GM23248 (cell line): ENCODE measurements around the gene PKP3. TPM values are rescaled to one million over a fixed set of nuclear protein-coding genes. Genes with fewer than 3 reads are reported as not detected.

ENCODE experiments used
- DNase-seq: peaks from one replicate; pipeline ENCODE4 v3.0.0-alpha.2; 2015
- H2AFZ ChIP-seq: fragments of 200-600 bp; sonication (generic); 2 replicates; pipeline ENCODE4 v1.6.1; 2016; ENCODE audit warnings: antibody characterized with exemption
- H3F3A ChIP-seq: fragments of 200-600 bp; sonication (generic); 2 replicates; pipeline ENCODE4 v1.6.1; 2016; ENCODE audit warnings: mild to moderate bottlenecking, antibody characterized with exemption, mixed run types; ENCODE audit not compliant: insufficient read depth
- H3K27ac ChIP-seq: fragments of 200-600 bp; sonication (generic); 2 replicates; pipeline ENCODE4 v1.5.1; 2016; ENCODE audit warnings: mild to moderate bottlenecking
- H3K27me3 ChIP-seq: fragments of 200-600 bp; sonication (generic); replicated peaks from 2 replicates; pipeline ENCODE4 v1.6.1; 2016; ENCODE audit warnings: mild to moderate bottlenecking; ENCODE audit not compliant: insufficient read depth
- H3K36me3 ChIP-seq: fragments of 200-600 bp; sonication (generic); 2 replicates; pipeline ENCODE4 v1.6.1; 2016; ENCODE audit warnings: low read depth, mild to moderate bottlenecking
- H3K4me1 ChIP-seq: fragments of 200-600 bp; sonication (generic); 2 replicates; pipeline ENCODE4 v1.6.1; 2016; ENCODE audit warnings: mild to moderate bottlenecking; ENCODE audit not compliant: insufficient read depth
- H3K4me2 ChIP-seq: fragments of 200-600 bp; sonication (generic); one replicate; pipeline ENCODE4 v1.6.1; 2016; ENCODE audit warnings: mild to moderate bottlenecking; ENCODE audit not compliant: unreplicated experiment
- H3K4me3 ChIP-seq: fragments of 200-600 bp; sonication (generic); 2 replicates; pipeline ENCODE4 v1.5.1; 2016; ENCODE audit warnings: mild to moderate bottlenecking
- H3K79me2 ChIP-seq: fragments of 200-600 bp; sonication (generic); 2 replicates; pipeline ENCODE4 v1.6.1; 2016; ENCODE audit warnings: mild to moderate bottlenecking; ENCODE audit not compliant: insufficient read depth
- H3K9ac ChIP-seq: fragments of 200-600 bp; sonication (generic); 2 replicates; pipeline ENCODE4 v1.6.1; 2016; ENCODE audit warnings: mild to moderate bottlenecking
- H3K9me2 ChIP-seq: fragments of 200-600 bp; sonication (generic); 2 replicates; pipeline ENCODE4 v1.6.1; 2016; ENCODE audit warnings: mixed run types, mild to moderate bottlenecking, moderate library complexity; ENCODE audit not compliant: insufficient read depth
- H3K9me3 ChIP-seq: fragments of 200-600 bp; sonication (generic); one replicate; pipeline ENCODE4 v1.6.1; 2017; ENCODE audit warnings: low read depth
- H4K20me1 ChIP-seq: fragments of 200-600 bp; sonication (generic); 2 replicates; pipeline ENCODE4 v1.6.0; 2016; ENCODE audit not compliant: insufficient read depth
- EZH2 ChIP-seq: fragments of 200-600 bp; sonication (generic); IDR thresholded peaks from 2 replicates; pipeline ENCODE4 v1.6.1; 2018; ENCODE audit warnings: antibody characterized with exemption, mild to moderate bottlenecking; ENCODE audit not compliant: insufficient read depth, poor library complexity, severe bottlenecking
- EZH2phosphoT487 ChIP-seq: fragments of 200-600 bp; sonication (generic); IDR thresholded peaks from 2 replicates; pipeline ENCODE4 v1.6.1; 2018; ENCODE audit warnings: antibody characterized with exemption, moderate library complexity, mild to moderate bottlenecking, low read depth; ENCODE audit not compliant: insufficient read depth
- WGBS, 2 experiments: methylation state at CpG; one replicate each; pipeline ENCODE4 v1.1.6; 2015 to 2017; ENCODE audit warnings: low lambda C conversion rate in 2 of 2, low coverage in 1 of 2; ENCODE audit errors: missing lambda C conversion rate in 2 of 2; 5-methylcytosine and 5-hydroxymethylcytosine counted together
- in situ Hi-C: fragments of 300-500 bp; cut with MboI; formaldehyde crosslinking; loops from 2 replicates; pipeline ENCODE4 v1.15.0; 2020
- polyA plus RNA-seq: library from polyadenylated mRNA; unstranded; fragments of >200 nt; fragmentation: Nextera tagmentation; extraction: Ambion mirVana; gene quantifications from 2 replicates; pipeline ENCODE4 v1.2.1, GENCODE V29; 2016
- total RNA-seq: library from RNA; depleted of rRNA; stranded (reverse); fragments of >200 nt; shearing (Covaris generic); gene quantifications from 2 replicates; pipeline ENCODE4 v1.2.3, GENCODE V29; 2014

PKP3 gene
- total and polyA plus RNA-seq, 2 experiments from 2014 or later, result 1.2 to 2.2 TPM

DNA sequence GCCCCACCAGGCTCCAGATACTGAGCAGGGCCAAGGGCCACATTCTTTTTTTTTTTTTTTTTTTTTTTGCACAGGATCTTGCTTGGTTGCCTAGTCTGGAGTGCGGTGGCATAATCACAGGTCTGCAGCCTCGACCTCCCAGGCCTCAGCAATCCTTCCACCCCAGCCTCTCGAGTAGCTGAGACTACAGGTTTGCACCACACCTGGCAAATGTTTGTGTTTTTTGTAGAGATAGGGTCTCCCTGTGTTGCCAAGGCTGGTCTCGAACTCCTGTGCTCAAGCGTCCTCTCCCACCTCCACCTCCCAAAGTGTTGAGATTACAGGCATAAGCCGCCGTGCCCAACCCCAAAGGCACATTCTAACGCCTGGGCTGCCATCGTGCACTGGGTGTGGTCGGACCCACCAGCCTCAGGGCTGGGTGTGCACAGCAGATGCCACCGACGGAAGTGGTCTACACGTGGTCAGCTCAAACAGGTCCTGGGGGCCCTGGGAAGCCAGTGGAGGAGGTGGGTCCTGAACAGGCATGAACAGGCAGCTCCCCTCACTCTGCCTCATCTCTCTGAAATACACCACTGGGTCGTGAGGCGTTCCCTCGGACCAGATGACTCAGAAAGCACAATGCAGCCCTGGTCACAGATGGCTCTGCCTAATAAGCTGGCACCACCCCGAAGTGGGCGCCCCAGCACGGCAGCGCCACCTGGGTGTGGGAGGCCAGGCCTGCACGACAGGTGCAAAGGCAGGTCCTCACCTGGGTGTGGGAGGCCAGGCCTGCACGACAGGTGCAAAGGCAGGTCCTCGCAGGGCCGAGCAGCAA lies 29.9 kb upstream of the PKP3 start:
- Histone ChIP-seq H3K9me3 (no peaks in the 10 kb centered on the region), H3K4me1 (peaks cover 4% of the 10 kb centered on the region; the same call in 1 of the 2 replicates), H3K27ac (no peak overlapping the region), H3F3A (no peaks in the 10 kb centered on the region), H3K9me2 (no peaks in the 10 kb centered on the region), H3K79me2 (no peaks in the 10 kb centered on the region), H3K4me3 (no peak overlapping the region), H3K27me3 (peaks cover 13% of the 10 kb centered on the region), H2AFZ (no peak overlapping the region), H3K36me3 (no peaks in the 10 kb centered on the region), H3K9ac (no peak overlapping the region), H3K4me2 (no peak overlapping the region), H4K20me1 (no peaks in the 10 kb centered on the region)
- 29 to 32% methylated on average over 24 of the region's 24 CpGs for WGBS, 2 experiments
- no peak for TF ChIP-seq EZH2phosphoT487
- no peak for TF ChIP-seq EZH2
- DNase-seq, result peak; percentile 84
- in situ Hi-C loops, result no loop called here

DNA sequence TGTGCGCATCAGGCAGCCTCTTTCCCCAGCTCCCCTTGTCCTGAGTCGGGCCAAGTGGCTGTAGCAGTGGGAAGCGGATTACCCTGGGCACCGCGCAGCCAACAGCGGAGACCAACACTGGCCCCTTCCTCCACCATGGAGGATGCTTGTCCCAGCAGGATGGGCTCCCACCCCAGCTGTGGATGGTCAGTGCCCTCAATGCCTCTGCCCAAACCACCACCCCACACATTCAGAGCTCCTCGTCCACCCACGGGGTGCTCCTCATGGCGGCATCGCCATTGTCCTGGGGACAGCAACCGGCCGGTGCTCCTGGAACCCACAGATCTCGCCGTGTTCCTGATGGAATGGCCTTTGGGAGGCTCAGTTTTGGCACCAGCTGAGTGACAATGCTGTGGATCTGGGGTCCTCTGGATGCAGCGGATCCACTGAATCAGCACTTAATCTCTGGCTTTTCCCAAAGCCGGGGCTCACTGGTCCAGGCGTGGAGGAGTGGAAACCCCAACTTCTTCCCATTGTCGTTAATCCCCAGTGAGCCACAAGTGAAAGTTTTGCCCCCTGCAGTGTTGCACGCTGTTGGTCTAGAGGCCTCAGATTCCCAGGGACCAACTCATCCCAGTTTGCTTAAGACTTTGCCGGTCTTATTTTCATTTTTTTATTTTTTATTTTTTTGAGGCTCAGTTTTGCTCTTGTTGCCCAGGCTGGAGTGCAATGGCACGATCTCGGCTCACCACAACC lies 28.9 kb upstream of the PKP3 start:
- Histone ChIP-seq H2AFZ (no peak overlapping the region), H3K9me3 (no peaks in the 10 kb centered on the region), H3K27ac (no peak overlapping the region), H3K4me1 (peaks cover 4% of the 10 kb centered on the region; the same call in 1 of the 2 replicates), H3K4me3 (no peak overlapping the region), H3K27me3 (peaks cover 13% of the 10 kb centered on the region), H3K4me2 (no peak overlapping the region), H4K20me1 (no peaks in the 10 kb centered on the region), H3K36me3 (no peaks in the 10 kb centered on the region), H3K79me2 (no peaks in the 10 kb centered on the region), H3K9me2 (no peaks in the 10 kb centered on the region), H3F3A (no peaks in the 10 kb centered on the region), H3K9ac (no peak overlapping the region)
- in situ Hi-C loops, result no loop called here
- TF ChIP-seq EZH2phosphoT487, result no peak
- DNase-seq, result no peak
- 71 to 77% methylated on average over 21 to 22 of the region's 22 CpGs for WGBS, 2 experiments

DNA sequence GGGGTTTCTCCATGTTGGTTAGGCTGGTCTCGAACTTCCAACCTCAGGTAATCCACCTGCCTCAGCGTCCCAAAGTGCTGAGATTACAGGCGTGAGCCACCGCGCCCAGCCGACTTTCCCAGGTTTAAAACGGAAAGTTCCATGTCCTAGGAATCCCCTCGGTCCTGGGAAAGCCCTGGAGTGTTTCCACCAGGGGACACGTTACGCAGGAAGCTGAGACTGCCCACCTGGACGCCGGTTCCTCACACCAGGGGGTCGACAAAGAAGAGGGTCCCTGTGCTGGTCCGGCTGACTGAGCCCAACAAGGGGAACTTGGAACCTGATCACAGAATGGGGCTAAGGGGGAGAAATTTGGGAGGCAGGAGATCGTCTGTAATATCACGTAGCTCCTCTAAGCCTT lies 28.2 kb upstream of the PKP3 start:
- Histone ChIP-seq H3K9me3 (no peaks in the 10 kb centered on the region), H3K4me1 (peaks cover 4% of the 10 kb centered on the region; the same call in 1 of the 2 replicates), H3K9me2 (no peaks in the 10 kb centered on the region), H3K79me2 (no peaks in the 10 kb centered on the region), H3K27me3 (peaks cover 13% of the 10 kb centered on the region), H3F3A (no peaks in the 10 kb centered on the region), H3K9ac (no peak overlapping the region), H3K27ac (no peak overlapping the region), H3K4me2 (no peak overlapping the region), H2AFZ (no peak overlapping the region), H3K4me3 (no peak overlapping the region), H3K36me3 (no peaks in the 10 kb centered on the region), H4K20me1 (no peaks in the 10 kb centered on the region)
- WGBS, 2 experiments, result 57 to 59% methylated on average over 14 to 16 of the region's 16 CpGs
- TF ChIP-seq EZH2phosphoT487, result no peak
- TF ChIP-seq EZH2, result no peak
- DNase-seq, result no peak
- in situ Hi-C loops, result no loop called here

DNA sequence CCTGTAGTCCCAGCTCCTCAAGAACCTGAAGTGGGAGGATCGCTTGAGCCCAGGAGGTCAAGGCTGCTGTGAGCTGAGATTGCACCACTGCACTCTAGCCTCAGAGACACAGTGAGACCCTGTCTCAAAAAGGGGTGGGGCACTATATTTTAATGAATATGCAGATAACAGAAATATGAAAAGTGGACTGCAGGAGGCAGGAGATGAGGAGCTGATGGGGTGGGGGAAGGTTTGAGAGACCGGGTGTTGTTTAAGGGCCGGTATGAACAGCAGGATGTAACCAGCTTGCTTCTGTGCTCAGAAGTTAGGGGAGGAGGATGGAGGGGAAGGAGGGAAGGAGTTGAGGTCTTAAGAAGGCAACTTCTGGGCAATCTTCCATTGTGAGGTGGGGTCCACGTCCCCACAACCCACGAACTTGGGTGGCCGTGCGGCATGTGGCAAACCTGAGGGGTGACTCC lies 26.0 kb upstream of the PKP3 start:
- in situ Hi-C loops, result no loop called here
- no peak for DNase-seq
- Histone ChIP-seq H3K27ac (no peak overlapping the region), H2AFZ (peak overlapping the region; percentile 38; the same call in 1 of the 2 replicates), H3K36me3 (no peaks in the 10 kb centered on the region), H3K4me1 (peaks cover 4% of the 10 kb centered on the region; the same call in 1 of the 2 replicates), H3K9me3 (no peaks in the 10 kb centered on the region), H3K27me3 (peaks cover 13% of the 10 kb centered on the region), H3K9ac (no peak overlapping the region), H3F3A (no peaks in the 10 kb centered on the region), H3K9me2 (no peaks in the 10 kb centered on the region), H4K20me1 (no peaks in the 10 kb centered on the region), H3K79me2 (no peaks in the 10 kb centered on the region), H3K4me2 (no peak overlapping the region), H3K4me3 (no peak overlapping the region)
- no peak for TF ChIP-seq EZH2phosphoT487
- peak; percentile 13 for TF ChIP-seq EZH2
- 14 to 25% methylated on average over 6 to 7 of the region's 7 CpGs for WGBS, 2 experiments
